ENCODE data around the gene UTP3. TPM values are rescaled to one million over a fixed set of nuclear protein-coding genes. Genes with fewer than 3 reads are reported as not detected.
"Not testable (repeated sequence)": the region's sequence is repeated elsewhere in the genome, so short reads cannot be mapped to it uniquely, and the experiment has no call there.

Gene UTP3, protein sequence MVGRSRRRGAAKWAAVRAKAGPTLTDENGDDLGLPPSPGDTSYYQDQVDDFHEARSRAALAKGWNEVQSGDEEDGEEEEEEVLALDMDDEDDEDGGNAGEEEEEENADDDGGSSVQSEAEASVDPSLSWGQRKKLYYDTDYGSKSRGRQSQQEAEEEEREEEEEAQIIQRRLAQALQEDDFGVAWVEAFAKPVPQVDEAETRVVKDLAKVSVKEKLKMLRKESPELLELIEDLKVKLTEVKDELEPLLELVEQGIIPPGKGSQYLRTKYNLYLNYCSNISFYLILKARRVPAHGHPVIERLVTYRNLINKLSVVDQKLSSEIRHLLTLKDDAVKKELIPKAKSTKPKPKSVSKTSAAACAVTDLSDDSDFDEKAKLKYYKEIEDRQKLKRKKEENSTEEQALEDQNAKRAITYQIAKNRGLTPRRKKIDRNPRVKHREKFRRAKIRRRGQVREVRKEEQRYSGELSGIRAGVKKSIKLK
- 10 to 100 TPM; 44.1 to 50.3 (median 49.6) TPM for polyA plus RNA-seq (ENCODE audit: insufficient read length in 4 of 4)

DNA sequence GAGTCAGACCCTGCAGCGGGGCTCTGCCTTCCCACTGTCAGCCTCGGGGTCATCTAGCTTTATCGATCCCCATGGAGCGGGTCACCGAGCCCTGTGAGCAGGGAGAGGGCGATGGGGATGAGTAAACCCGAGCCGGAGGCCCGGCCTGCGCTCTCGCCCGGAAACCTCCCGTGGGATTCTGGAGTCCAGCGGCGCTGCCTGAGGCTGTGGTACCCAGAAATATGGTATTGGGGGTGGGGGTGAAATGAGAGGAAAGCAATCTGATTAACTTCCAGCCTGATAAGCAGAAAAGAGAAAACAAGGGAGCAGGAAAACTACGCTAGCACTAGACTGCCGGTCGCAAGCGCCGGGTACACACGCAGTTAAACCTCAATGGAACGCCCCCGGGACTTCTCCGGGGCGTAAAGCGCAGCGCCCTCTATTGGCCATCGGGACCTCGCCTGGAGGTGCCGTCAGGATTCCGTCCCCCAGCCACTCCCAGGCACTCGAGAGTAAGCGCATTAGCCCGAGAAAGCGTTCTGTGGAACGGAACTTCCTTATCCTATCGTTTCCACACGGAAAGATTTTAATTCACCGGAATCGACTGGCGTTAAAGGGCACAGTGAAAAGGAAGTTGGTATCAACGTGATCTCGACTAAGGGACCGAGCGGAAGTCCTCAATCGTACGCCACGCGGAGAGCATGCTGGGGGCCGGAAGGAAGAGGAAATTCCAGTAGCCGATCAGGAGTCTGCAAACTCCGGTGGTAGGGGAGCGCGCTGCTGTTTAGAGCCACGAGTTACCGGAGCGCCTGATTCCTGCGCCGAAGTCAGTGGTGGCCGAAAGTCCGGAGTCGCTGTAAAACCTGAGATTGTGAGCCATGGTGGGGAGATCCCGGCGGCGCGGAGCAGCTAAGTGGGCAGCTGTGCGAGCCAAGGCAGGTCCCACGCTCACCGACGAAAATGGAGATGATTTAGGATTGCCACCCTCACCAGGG lies at the start of gene UTP3:
Gene UTP3 (plus strand): TSS at position 712 of the 974 bp plus-strand sequence. CDS start 146 bp downstream, at position 858.
- DNase-seq (ENCODE audit: low read depth in 4 of 4, low spot score in 3 of 4): peak; percentile 96 to 98 (median 98)

- DNase-seq (ENCODE audit: low read depth in 4 of 4, low spot score in 3 of 4): no peak
Measured at GRCh38 chr4:70640192-70640591, 48.1 kb upstream of the UTP3 start.

- DNase-seq (ENCODE audit: low read depth in 4 of 4, low spot score in 3 of 4): not testable (repeated sequence)
Measured at GRCh38 chr4:70650741-70651140, 37.6 kb upstream of the UTP3 start.

DNA sequence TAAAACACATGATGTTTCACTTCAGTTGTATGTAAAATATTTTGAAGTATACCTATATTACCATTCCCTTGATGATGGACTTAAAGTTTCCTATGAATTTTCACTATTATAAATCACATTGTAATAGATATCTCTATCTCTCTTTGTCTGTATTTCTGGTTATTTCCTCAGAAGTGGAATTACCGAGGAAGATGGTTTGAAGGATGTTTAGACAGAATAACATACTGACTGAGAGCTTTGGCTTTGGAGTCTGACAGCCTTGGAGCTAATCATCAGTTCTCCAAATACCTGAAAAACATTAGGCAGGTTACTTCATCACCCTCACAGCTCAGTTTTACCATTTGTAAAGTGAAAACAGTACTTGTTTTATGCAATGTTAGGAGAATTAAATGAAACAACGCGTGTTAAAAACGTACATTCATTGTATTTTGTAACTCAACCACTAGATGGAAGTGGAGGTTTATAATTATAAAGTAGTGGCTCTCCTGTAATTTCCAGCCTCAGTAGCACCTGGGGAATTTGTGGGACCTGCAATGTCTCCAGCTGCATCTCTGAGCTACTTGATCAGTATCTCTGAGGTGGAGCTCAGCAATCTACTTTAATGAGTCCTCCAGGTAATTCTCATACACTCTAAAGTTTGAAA lies 36.3 kb upstream of the UTP3 start:
- DNase-seq (ENCODE audit: low read depth in 4 of 4, low spot score in 3 of 4): peak in 1 of 4 donors; percentile 20

GRCh38 chr4:70654605-70655011 lies 33.7 kb upstream of the UTP3 start:
- no peak for DNase-seq (ENCODE audit: low read depth in 4 of 4, low spot score in 3 of 4)

- DNase-seq (ENCODE audit: low read depth in 4 of 4, low spot score in 3 of 4): no peak
Measured at GRCh38 chr4:70657326-70657725, 31.0 kb upstream of the UTP3 start.

GRCh38 chr4:70658418-70658817 lies 29.9 kb upstream of the UTP3 start:
- DNase-seq (ENCODE audit: low read depth in 4 of 4, low spot score in 3 of 4): no peak

DNA sequence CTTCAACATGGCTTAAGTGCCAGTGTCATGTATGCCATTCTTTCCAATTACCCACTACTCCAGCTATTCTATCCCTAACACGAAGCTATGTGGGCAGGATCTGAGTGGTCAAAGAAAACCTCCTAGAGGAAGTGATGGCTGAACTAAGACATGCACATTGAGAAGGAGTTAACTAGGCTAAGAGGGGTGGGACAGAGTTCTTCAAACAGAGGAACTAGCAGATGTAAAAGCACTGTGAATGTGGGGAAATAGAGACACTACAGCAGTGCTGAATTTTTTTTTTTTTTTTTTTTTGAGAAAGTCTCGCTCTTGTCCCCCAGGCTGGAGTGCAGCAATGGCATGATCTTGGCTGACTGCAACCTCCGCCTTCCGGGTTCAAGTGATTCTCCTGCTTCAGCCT lies 28.2 kb upstream of the UTP3 start:
- DNase-seq (ENCODE audit: low read depth in 4 of 4, low spot score in 3 of 4): no peak

DNA sequence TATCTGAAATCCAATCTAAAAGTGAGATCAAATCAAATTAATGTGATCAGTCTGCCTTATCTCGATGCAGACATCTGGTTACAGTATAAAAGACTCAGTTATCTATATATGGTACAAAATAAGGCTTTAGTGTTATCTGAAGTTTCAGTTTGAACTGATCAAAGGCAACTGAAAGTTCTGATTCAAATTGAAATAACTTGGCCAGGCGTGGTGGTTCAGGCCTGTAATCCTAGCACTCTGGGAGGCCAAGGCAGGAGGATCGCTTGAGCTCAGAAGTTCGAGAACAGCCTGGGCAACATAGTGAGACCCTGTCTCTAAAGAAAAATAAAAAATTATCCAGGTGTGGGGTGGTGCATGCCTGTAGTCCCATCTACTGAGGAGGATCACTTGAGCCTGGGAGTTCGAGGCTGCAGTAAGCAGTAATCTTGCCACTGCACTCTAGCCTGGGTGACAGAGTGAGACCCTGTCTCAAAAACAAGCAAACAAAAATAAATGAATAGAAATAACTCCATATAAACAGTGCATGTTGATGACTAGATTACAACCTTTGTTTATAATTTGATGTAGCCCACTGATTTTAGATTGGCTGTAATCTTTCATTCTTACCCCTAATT lies 26.9 kb upstream of the UTP3 start:
- DNase-seq (ENCODE audit: low read depth in 4 of 4, low spot score in 3 of 4): not testable (repeated sequence)

DNA sequence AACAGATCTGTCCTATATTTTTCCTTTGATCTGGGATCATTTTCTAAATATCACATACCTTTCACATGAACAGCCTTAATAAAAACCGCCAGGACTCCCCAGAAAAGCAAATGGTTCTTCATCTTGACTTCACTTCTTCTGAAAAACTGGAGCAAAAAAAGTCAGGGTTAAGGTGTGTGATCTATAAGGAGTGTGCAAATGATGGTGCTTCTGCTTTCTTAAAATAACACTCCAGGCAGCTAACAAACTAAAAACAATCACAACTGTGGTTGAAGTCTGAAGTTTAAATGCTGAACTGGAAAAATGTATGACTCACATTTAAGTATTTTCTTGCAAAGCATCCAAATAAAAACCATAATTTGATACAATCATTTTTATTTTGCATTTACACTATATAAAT lies 22.0 kb upstream of the UTP3 start, which contains the start of gene JCHAIN:
Gene JCHAIN (minus strand): TSS at position 140 of the 400 bp plus-strand sequence. CDS start 18 bp downstream, at position 122.
- DNase-seq (ENCODE audit: low read depth in 4 of 4, low spot score in 3 of 4): no peak

- DNase-seq (ENCODE audit: low read depth in 4 of 4, low spot score in 3 of 4): peak in 1 of 4 donors; percentile 2
Measured at GRCh38 chr4:70667740-70668535, 20.4 kb upstream of the UTP3 start.

DNA sequence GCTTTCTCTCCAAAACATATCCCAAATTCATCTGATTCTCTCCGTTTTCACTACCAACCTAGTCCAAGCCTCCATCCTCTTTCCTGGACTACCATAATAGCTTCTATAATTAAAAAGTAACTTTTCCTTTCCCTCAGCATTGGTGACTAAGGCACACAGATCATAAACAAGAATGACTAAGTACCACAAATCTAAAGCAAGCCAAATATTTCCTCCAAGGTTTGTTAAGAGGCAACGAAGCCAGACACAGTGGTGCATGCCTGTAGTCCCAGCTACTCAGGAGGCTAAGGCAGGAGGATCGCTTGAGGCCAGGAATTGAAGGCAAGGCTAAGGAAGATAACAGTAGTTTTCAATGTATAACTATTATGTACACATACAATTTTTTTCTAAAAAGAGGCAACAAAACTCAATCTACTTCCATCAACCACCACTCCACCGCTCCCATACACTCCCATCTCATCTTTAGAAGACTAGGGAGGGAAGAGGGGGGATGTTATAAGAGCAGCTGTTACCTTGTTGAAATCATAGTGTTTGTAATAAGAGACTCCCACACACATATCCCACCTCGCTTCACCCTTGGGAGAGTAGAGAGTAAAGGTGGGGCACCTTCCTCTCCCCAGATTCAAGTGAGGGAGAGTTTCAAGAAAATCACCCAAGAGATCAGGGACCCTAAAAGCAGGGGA lies 17.9 kb upstream of the UTP3 start:
- no peak for DNase-seq (ENCODE audit: low read depth in 4 of 4, low spot score in 3 of 4)

- no peak for DNase-seq (ENCODE audit: low read depth in 4 of 4, low spot score in 3 of 4)
Measured at GRCh38 chr4:70671091-70671490, 17.2 kb upstream of the UTP3 start.

- no peak for DNase-seq (ENCODE audit: low read depth in 4 of 4, low spot score in 3 of 4)
Measured at GRCh38 chr4:70674191-70674590, 14.1 kb upstream of the UTP3 start.

GRCh38 chr4:70674731-70675130 lies 13.6 kb upstream of the UTP3 start:
- DNase-seq (ENCODE audit: low read depth in 4 of 4, low spot score in 3 of 4): no peak

- DNase-seq (ENCODE audit: low read depth in 4 of 4, low spot score in 3 of 4): no peak
Measured at GRCh38 chr4:70676554-70677090, 11.7 kb upstream of the UTP3 start.

DNA sequence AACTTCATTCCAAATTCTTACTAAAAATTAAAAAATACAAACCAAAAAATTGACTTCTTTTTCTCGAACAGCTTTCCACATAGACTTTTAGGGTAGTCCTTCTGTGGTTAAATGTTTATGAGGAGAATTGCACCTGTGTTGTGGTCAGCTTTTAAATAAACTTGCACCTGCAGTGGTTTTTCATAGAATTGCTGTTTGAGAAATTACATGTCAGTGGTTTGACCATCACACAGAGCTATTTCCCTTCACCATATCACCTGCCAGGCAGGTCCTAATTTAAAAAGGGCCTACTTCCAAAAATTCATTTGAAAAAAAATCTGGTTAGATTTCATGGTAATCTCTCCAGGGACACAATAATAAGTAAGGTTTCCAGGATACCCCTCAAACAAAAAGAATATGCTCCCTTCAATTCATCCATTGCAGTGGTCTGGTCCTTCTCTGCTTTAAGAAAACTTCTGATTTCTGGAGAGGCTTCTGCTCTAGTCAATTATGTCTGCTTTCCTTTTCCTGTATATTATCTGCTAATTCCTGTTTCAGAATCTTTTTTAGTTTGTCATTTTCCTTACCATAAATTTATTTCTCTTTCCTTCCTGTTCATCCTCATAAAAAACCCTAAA lies 9.8 kb upstream of the UTP3 start:
- no peak for DNase-seq (ENCODE audit: low read depth in 4 of 4, low spot score in 3 of 4)

DNA sequence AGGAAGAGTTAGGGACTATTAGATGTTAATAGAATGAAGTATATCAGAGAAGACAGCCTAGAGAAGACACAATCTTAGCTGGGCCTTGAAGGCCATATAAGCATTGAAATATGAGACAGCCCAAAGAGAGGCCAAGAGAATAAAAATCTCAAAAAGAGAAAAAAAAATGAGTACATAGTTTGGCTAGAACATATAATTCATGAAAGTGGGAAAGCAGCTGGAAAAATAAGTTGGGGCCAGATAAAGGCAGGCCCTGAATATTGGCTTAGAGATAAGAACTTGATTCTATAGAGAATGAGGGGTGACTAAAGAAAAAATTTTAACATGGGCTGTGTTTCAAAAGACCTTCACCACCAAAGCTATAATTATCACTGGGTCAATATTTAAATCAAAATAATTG lies 7.4 kb upstream of the UTP3 start:
- DNase-seq (ENCODE audit: low read depth in 4 of 4, low spot score in 3 of 4): peak in 2 of 4 donors; percentile 33 to 52

All from right renal pelvis (tissue), 4 donors.